Measurements from ENCODE around the gene PAXIP1.

DNA sequence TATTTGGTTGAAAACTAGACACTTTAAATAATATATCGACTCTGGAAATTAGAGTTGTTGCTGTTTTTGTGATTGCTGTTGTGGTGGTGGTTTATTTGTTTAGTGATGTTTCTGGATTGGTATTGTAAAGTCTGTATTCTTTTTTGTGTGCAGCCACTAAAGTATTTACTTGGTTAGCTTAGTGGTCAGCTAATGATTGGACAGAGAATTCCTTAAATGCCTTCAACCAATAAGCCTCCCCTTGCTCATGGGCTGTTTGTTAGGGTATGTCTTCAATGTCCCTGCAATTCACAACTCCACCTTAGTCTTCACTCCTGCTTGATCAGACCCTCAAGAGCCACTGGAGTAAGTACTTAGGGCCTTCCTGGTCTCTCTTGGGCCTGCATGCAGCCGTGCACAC, 71.0 kb downstream of the PAXIP1 start:
- TF ChIP-seq, protein P1, sequence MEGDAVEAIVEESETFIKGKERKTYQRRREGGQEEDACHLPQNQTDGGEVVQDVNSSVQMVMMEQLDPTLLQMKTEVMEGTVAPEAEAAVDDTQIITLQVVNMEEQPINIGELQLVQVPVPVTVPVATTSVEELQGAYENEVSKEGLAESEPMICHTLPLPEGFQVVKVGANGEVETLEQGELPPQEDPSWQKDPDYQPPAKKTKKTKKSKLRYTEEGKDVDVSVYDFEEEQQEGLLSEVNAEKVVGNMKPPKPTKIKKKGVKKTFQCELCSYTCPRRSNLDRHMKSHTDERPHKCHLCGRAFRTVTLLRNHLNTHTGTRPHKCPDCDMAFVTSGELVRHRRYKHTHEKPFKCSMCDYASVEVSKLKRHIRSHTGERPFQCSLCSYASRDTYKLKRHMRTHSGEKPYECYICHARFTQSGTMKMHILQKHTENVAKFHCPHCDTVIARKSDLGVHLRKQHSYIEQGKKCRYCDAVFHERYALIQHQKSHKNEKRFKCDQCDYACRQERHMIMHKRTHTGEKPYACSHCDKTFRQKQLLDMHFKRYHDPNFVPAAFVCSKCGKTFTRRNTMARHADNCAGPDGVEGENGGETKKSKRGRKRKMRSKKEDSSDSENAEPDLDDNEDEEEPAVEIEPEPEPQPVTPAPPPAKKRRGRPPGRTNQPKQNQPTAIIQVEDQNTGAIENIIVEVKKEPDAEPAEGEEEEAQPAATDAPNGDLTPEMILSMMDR (IDR thresholded peaks at IDR 0.05; ENCODE audit: extremely low read depth in 1 of 2, insufficient read depth in 1 of 2, low read depth in 1 of 2, low read length in 2 of 2) = no peak
- no peak for TF ChIP-seq EZH2 (IDR thresholded peaks at IDR 0.05; ENCODE audit: borderline replicate concordance, low read depth, low read length, severe bottlenecking)
